B cell (primary cell): ENCODE measurements around the gene IRGC.

ENCODE experiments used
- EZH2 ChIP-seq: IDR thresholded peaks from 2 replicates; pipeline ENCODE4 v1.6.1; 2012; ENCODE audit warnings: borderline replicate concordance, low read depth, mild to moderate bottlenecking, moderate library complexity, low read length; ENCODE audit not compliant: insufficient read depth, poor library complexity, severe bottlenecking
- TF ChIP-seq, protein P1 (sequence below): fragments of 200-600 bp; IDR thresholded peaks from one replicate; pipeline ENCODE4 v1.8.0; 2022; ENCODE audit warnings: antibody characterized with exemption, mild to moderate bottlenecking

DNA sequence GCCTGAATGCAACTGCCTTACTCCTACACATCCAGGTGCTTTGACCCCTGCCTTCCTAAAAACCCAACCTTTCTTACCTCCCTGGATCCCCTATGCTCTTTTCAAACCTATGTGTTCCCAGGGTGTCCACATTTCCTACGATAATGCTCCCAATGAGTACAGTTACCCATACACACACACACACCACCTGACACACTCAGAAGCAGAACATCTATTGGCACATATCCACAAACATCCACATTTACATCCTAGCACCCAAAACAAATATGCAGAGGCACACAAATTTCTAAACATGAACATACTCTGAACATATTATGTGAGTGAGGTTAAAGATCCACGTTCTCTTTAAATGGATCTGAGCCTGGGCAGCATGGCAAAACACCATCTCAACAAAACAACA lies 23.5 kb upstream of the IRGC start:
- no peak for TF ChIP-seq EZH2
- TF ChIP-seq, protein P1, sequence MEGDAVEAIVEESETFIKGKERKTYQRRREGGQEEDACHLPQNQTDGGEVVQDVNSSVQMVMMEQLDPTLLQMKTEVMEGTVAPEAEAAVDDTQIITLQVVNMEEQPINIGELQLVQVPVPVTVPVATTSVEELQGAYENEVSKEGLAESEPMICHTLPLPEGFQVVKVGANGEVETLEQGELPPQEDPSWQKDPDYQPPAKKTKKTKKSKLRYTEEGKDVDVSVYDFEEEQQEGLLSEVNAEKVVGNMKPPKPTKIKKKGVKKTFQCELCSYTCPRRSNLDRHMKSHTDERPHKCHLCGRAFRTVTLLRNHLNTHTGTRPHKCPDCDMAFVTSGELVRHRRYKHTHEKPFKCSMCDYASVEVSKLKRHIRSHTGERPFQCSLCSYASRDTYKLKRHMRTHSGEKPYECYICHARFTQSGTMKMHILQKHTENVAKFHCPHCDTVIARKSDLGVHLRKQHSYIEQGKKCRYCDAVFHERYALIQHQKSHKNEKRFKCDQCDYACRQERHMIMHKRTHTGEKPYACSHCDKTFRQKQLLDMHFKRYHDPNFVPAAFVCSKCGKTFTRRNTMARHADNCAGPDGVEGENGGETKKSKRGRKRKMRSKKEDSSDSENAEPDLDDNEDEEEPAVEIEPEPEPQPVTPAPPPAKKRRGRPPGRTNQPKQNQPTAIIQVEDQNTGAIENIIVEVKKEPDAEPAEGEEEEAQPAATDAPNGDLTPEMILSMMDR = no peak
